ENCODE results near the gene PLCB4. TPM values are rescaled to one million over a fixed set of nuclear protein-coding genes. Genes with fewer than 3 reads are reported as not detected.
A peak's percentile ranks its signal among the peaks of the same experiment; 100 is the strongest.

Gene PLCB4
- total RNA-seq, 4 donors from 2014 or later = 30.7 to 61.8 (median 47.6) TPM

- no peak for TF ChIP-seq POLR2A (IDR thresholded peaks at IDR 0.05; ENCODE audit: low read depth)
- TF ChIP-seq, protein P1, sequence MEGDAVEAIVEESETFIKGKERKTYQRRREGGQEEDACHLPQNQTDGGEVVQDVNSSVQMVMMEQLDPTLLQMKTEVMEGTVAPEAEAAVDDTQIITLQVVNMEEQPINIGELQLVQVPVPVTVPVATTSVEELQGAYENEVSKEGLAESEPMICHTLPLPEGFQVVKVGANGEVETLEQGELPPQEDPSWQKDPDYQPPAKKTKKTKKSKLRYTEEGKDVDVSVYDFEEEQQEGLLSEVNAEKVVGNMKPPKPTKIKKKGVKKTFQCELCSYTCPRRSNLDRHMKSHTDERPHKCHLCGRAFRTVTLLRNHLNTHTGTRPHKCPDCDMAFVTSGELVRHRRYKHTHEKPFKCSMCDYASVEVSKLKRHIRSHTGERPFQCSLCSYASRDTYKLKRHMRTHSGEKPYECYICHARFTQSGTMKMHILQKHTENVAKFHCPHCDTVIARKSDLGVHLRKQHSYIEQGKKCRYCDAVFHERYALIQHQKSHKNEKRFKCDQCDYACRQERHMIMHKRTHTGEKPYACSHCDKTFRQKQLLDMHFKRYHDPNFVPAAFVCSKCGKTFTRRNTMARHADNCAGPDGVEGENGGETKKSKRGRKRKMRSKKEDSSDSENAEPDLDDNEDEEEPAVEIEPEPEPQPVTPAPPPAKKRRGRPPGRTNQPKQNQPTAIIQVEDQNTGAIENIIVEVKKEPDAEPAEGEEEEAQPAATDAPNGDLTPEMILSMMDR (IDR thresholded peaks at IDR 0.05) = no peak
- TF ChIP-seq POLR2AphosphoS5 (IDR thresholded peaks at IDR 0.05) = no peak
- 91% methylated on average over 11 of the region's 11 CpGs for WGBS
- Histone ChIP-seq H3K9me3 (no peaks in the 10 kb centered on the region), H3K36me3 (no peaks in the 10 kb centered on the region), H3K4me1 (peaks cover 3 to 10% (median 4%) of the 10 kb centered on the region in 4 donors), H3K27ac (replicated peaks in 1 of 4) (no peak overlapping the region), H3K27me3 (no peaks in the 10 kb centered on the region), H3K4me3 (no peak overlapping the region)
- intact Hi-C loops (cut with DNase I) = no loop called here
- DNase-seq (ENCODE audit: extremely low spot score) = no peak
Measured at GRCh38 chr20:9166153-9166780, 97.4 kb downstream of the PLCB4 start.

DNA sequence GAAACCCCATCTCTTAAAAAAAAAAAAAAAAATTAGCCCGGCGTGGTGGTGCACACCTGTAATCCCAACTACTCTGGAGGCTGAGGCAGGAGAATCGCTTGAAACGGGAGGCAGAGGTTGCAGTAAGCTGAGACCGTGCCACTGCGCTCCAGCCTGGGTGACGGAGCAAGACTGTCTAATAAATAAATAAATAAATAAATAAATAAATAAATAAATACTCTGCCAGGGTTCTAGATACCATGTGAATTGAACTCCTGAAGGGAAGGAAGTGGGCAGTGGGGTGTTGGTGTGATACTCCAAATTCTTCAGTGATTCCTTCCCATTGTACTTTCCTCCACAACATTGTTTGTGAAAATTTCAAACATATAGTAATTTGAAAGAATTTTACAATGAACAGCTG lies 100.5 kb downstream of the PLCB4 start:
- no peak for DNase-seq (ENCODE audit: extremely low spot score)
- no peak overlapping the region for H3K27ac ChIP-seq (replicated peaks in 1 of 4)
- no peaks in the 10 kb centered on the region for H3K27me3 ChIP-seq
- WGBS = 94% methylated on average over 7 of the region's 7 CpGs
- intact Hi-C loops (cut with DNase I) = no loop called here
- TF ChIP-seq POLR2A (IDR thresholded peaks at IDR 0.05; ENCODE audit: low read depth) = no peak
- no peak overlapping the region for H3K4me3 ChIP-seq
- H3K4me1 ChIP-seq = peaks cover 6 to 16% (median 11%) of the 10 kb centered on the region in 4 donors
- H3K9me3 ChIP-seq = no peaks in the 10 kb centered on the region
- H3K36me3 ChIP-seq = no peaks in the 10 kb centered on the region

GRCh38 chr20:9172851-9173250 lies 104.0 kb downstream of the PLCB4 start:
- DNase-seq (ENCODE audit: extremely low spot score) = no peak
- Histone ChIP-seq H3K9me3 (no peaks in the 10 kb centered on the region), H3K27me3 (no peaks in the 10 kb centered on the region), H3K36me3 (no peaks in the 10 kb centered on the region), H3K27ac (replicated peaks in 1 of 4) (no peak overlapping the region), H3K4me3 (no peak overlapping the region), H3K4me1 (peaks cover 6 to 14% (median 8%) of the 10 kb centered on the region in 4 donors)
- 83% methylated on average over 2 of the region's 2 CpGs for WGBS
- TF ChIP-seq POLR2AphosphoS5 (IDR thresholded peaks at IDR 0.05) = no peak
- TF ChIP-seq, protein P1 (IDR thresholded peaks at IDR 0.05) = peak in 2 of 3 experiments; percentile 13 to 27
- intact Hi-C loops (cut with DNase I) = no loop called here

DNA sequence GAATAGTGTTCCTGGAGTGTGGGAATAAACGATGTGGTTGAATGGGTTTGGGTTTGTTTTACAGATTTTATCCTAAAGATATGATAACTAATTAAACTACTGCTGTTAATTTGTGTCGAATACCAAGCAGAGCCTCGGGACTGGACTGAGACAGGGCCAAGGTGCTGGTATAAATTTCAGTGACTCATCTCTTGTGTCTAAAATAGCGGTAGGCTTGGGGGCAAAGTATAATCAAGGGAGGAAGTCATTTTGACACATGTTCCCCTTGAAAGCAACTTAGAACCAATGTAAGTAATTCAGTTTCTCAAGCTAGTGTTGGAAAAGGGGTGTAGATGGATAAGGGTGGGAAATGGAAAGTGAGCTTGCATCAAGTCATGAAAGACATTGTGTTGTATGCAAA lies 108.4 kb downstream of the PLCB4 start:
- no peaks in the 10 kb centered on the region for H3K27me3 ChIP-seq
- TF ChIP-seq POLR2AphosphoS5 (IDR thresholded peaks at IDR 0.05) (no peak), EP300 (IDR thresholded peaks at IDR 0.05) (no peak), POLR2A (IDR thresholded peaks at IDR 0.05; ENCODE audit: low read depth) (no peak)
- TF ChIP-seq, protein P1 (IDR thresholded peaks at IDR 0.05) = no peak
- intact Hi-C loops (cut with DNase I) = no loop called here
- H3K9me3 ChIP-seq = no peaks in the 10 kb centered on the region
- H3K27ac ChIP-seq (replicated peaks in 1 of 4) = no peak overlapping the region
- no peaks in the 10 kb centered on the region for H3K36me3 ChIP-seq
- peaks cover 11 to 18% (median 15%) of the 10 kb centered on the region in 4 donors for H3K4me1 ChIP-seq
- DNase-seq (ENCODE audit: extremely low spot score) = peak; percentile 12
- H3K4me3 ChIP-seq = no peak overlapping the region
- WGBS = 92% methylated on average over 4 of the region's 4 CpGs

DNA sequence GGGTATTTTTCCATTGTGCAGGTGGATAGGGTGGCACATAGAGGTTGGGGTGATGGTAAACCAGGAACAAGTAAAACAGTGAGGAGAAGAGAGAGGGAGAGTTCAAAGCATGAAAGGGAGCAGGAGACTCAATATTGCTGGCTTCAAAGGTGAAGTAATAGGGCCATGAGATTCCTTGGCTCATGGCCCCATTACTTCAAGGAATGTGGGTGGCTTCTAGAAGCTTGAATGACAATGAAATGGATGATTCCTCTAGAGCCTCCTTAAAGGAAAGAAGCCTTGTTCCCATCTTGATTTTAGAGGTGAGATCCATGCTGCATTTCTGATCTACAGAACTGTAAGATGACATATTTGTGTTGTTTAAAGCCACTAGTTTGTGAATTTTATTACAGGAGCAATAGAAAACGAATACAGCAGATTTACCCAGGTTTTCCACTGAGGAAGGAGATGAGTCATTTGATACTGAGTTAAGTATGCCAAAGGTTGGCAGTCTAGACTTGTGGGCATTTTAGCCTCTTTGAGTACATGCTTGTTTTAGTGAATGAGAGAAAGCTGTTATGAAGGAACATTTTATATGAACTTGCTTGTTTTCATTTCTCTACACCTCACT lies 110.4 kb downstream of the PLCB4 start:
- H3K27ac ChIP-seq (replicated peaks in 1 of 4) = no peak overlapping the region
- no peaks in the 10 kb centered on the region for H3K36me3 ChIP-seq
- no peak overlapping the region for H3K4me3 ChIP-seq
- DNase-seq (ENCODE audit: extremely low spot score) = no peak
- H3K27me3 ChIP-seq = no peaks in the 10 kb centered on the region
- TF ChIP-seq, protein P1 (IDR thresholded peaks at IDR 0.05) = no peak
- no peak for TF ChIP-seq POLR2A (IDR thresholded peaks at IDR 0.05; ENCODE audit: low read depth)
- no peak for TF ChIP-seq POLR2AphosphoS5 (IDR thresholded peaks at IDR 0.05)
- no peak for TF ChIP-seq EP300 (IDR thresholded peaks at IDR 0.05)
- WGBS = 54% methylated on average over 1 of the region's 1 CpG
- no peaks in the 10 kb centered on the region for H3K9me3 ChIP-seq
- H3K4me1 ChIP-seq = peaks cover 4 to 10% (median 6%) of the 10 kb centered on the region in 4 donors
- intact Hi-C loops (cut with DNase I) = no loop called here
